Measurements from ENCODE around the gene DUSP2. TPM values are rescaled to one million over a fixed set of nuclear protein-coding genes. Genes with fewer than 3 reads are reported as not detected.
A peak's percentile ranks its signal among the peaks of the same experiment; 100 is the strongest.
"Not testable (repeated sequence)": the region's sequence is repeated elsewhere in the genome, so short reads cannot be mapped to it uniquely, and the experiment has no call there.

DUSP2 gene
- total RNA-seq, 1 donor from 2014 or later = 28.9 TPM

GRCh38 chr2:96147593-96148201 is 2.5 kb upstream of the DUSP2 start:
- no peak for DNase-seq (ENCODE audit: low spot score)

- DNase-seq (ENCODE audit: low spot score) = peak; percentile 39
Observed at GRCh38 chr2:96146881-96147592, 1.8 kb upstream of the DUSP2 start.

GRCh38 chr2:96146153-96146880 is 1.1 kb upstream of the DUSP2 start:
- DNase-seq (ENCODE audit: low spot score) = peak; percentile 69

- DNase-seq (ENCODE audit: low spot score) = no peak
Observed at GRCh38 chr2:96145848-96146152, 560 bp upstream of the DUSP2 start.

- DNase-seq (ENCODE audit: low spot score) = no peak
Observed at GRCh38 chr2:96144481-96145035, 682 bp downstream of the DUSP2 start.

GRCh38 chr2:96143848-96144480 is 1.3 kb downstream of the DUSP2 start:
- no peak for DNase-seq (ENCODE audit: low spot score)

- DNase-seq (ENCODE audit: low spot score) = no peak
Observed at GRCh38 chr2:96143231-96143847, 1.9 kb downstream of the DUSP2 start.

GRCh38 chr2:96142217-96143113 is 2.8 kb downstream of the DUSP2 start:
- DNase-seq (ENCODE audit: low spot score) = no peak

GRCh38 chr2:96141624-96141967 is 3.6 kb downstream of the DUSP2 start:
- not testable (repeated sequence) for DNase-seq (ENCODE audit: low spot score)

GRCh38 chr2:96140941-96141623 is 4.2 kb downstream of the DUSP2 start:
- no peak for DNase-seq (ENCODE audit: low spot score)

- DNase-seq (ENCODE audit: low spot score) = no peak
Observed at GRCh38 chr2:96139181-96139758, 6.0 kb downstream of the DUSP2 start.

GRCh38 chr2:96138179-96139145 is 6.8 kb downstream of the DUSP2 start, which contains the start of gene ASTL:
Gene ASTL, minus strand, starts transcription at chr2:96138502. Its CDS starts 66 bp downstream, at chr2:96138436.
- peak; percentile 65 for DNase-seq (ENCODE audit: low spot score)

- DNase-seq (ENCODE audit: low spot score) = no peak
Observed at GRCh38 chr2:96137321-96138178, 7.7 kb downstream of the DUSP2 start.

- DNase-seq (ENCODE audit: low spot score) = no peak
Observed at GRCh38 chr2:96136129-96136720, 9.0 kb downstream of the DUSP2 start.

- DNase-seq (ENCODE audit: low spot score) = no peak
Observed at GRCh38 chr2:96135621-96136020, 9.6 kb downstream of the DUSP2 start.

GRCh38 chr2:96135171-96135570 is 10.1 kb downstream of the DUSP2 start:
- no peak for DNase-seq (ENCODE audit: low spot score)

GRCh38 chr2:96134421-96134820 is 10.8 kb downstream of the DUSP2 start:
- no peak for DNase-seq (ENCODE audit: low spot score)
